HEK293T (cell line): Measurements from ENCODE around the gene AADACL4.
"Not testable (repeated sequence)": the region's sequence is repeated elsewhere in the genome, so short reads cannot be mapped to it uniquely, and the experiment has no call there.

ENCODE experiments used
- CTCF ChIA-PET: fragments of 350-600 bp; formaldehyde crosslinking; extraction: SDS; loops from one replicate; lab custom pipeline; 2021; ENCODE audit warnings: antibody characterized with exemption, inconsistent platforms; lab: Yijun Ruan, JAX
- POLR2A ChIA-PET: fragments of 350-600 bp; formaldehyde crosslinking; extraction: SDS; loops from one replicate; lab custom pipeline; 2020; ENCODE audit warnings: antibody characterized with exemption, inconsistent platforms; lab: Yijun Ruan, JAX
- DNase-seq: peaks from one replicate; pipeline ENCODE4 v3.0.0; 2012; ENCODE audit warnings: mixed read lengths; ENCODE audit errors: extremely low spot score
- ARNT ChIP-seq: fragments of 450-650 bp; IDR thresholded peaks from 2 replicates; pipeline ENCODE4 v1.6.1; 2017; ENCODE audit warnings: mild to moderate bottlenecking
- BHLHE40 ChIP-seq: fragments of 450-650 bp; IDR thresholded peaks from 2 replicates; pipeline ENCODE4 v1.6.1; 2016; ENCODE audit warnings: mild to moderate bottlenecking, moderate library complexity, borderline replicate concordance
- CTBP1 ChIP-seq: fragments of 450-650 bp; IDR thresholded peaks from 2 replicates; pipeline ENCODE4 v1.6.1; 2016; ENCODE audit warnings: borderline replicate concordance
- ELF4 ChIP-seq: fragments of 450-650 bp; IDR thresholded peaks from 2 replicates; pipeline ENCODE4 v1.6.1; 2017; ENCODE audit warnings: antibody characterized with exemption
- FOXA1 ChIP-seq: fragments of 450-650 bp; IDR thresholded peaks from 2 replicates; pipeline ENCODE4 v1.6.1; 2016; ENCODE audit warnings: mild to moderate bottlenecking
- FOXK2 ChIP-seq: fragments of 450-650 bp; IDR thresholded peaks from 2 replicates; pipeline ENCODE4 v1.6.1; 2016; ENCODE audit warnings: mild to moderate bottlenecking
- FOXM1 ChIP-seq: fragments of 450-650 bp; IDR thresholded peaks from 2 replicates; pipeline ENCODE4 v1.6.1; 2017; ENCODE audit warnings: mild to moderate bottlenecking, borderline replicate concordance
- HDGF ChIP-seq: fragments of 450-650 bp; IDR thresholded peaks from 2 replicates; pipeline ENCODE4 v1.6.1; 2017; ENCODE audit warnings: antibody characterized with exemption, borderline replicate concordance
- L3MBTL2 ChIP-seq: fragments of 450-650 bp; conservative IDR thresholded peaks from 2 replicates; pipeline ENCODE4 v1.6.1; 2016; ENCODE audit warnings: mild to moderate bottlenecking
- LEF1 ChIP-seq: fragments of 450-650 bp; IDR thresholded peaks from 2 replicates; pipeline ENCODE4 v1.6.1; 2017; ENCODE audit warnings: mild to moderate bottlenecking, borderline replicate concordance
- NFRKB ChIP-seq: fragments of 450-650 bp; IDR thresholded peaks from 2 replicates; pipeline ENCODE4 v1.6.1; 2016; ENCODE audit warnings: mild to moderate bottlenecking, moderate library complexity
- SP1 ChIP-seq: fragments of 450-650 bp; IDR thresholded peaks from 2 replicates; pipeline ENCODE4 v1.6.1; 2017
- SUZ12 ChIP-seq: fragments of 450-650 bp; IDR thresholded peaks from 2 replicates; pipeline ENCODE4 v1.6.1; 2016; ENCODE audit warnings: mild to moderate bottlenecking
- TARDBP ChIP-seq: fragments of 450-650 bp; IDR thresholded peaks from 2 replicates; pipeline ENCODE4 v1.6.1; 2016
- ZNF384 ChIP-seq: fragments of 450-650 bp; IDR thresholded peaks from 2 replicates; pipeline ENCODE4 v1.6.1; 2016
- TF ChIP-seq, protein P1 (sequence below): fragments of 450-650 bp; IDR thresholded peaks from 2 replicates; pipeline ENCODE4 v1.6.1; 2016

Gene AADACL4

DNA sequence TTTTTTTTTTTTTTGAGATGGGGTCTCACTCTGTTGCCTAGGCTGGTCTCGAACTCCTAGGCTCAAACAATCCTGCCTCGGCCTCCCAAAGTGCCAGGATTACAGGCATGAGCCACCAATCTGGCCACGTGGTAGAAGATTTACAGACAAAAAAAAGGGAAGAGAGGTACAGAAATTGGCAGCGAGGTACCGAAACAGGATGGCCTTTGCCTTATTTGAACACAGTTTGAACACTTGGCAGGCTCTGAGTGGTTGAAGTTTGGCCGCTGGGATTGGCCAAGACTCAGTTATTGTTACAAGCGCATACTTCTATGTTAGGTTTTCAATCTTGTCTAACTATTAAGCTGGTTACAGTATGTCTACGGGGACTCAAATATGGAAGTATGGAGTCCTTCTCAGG is 6.2 kb upstream of the AADACL4 start:
- TF ChIP-seq ELF4 (no peak), BHLHE40 (no peak), SUZ12 (no peak), SP1 (no peak), FOXK2 (no peak), FOXM1 (no peak)
- ChIA-PET CTCF (no interaction called here), POLR2A (no interaction called here)
- no peak for DNase-seq

DNA sequence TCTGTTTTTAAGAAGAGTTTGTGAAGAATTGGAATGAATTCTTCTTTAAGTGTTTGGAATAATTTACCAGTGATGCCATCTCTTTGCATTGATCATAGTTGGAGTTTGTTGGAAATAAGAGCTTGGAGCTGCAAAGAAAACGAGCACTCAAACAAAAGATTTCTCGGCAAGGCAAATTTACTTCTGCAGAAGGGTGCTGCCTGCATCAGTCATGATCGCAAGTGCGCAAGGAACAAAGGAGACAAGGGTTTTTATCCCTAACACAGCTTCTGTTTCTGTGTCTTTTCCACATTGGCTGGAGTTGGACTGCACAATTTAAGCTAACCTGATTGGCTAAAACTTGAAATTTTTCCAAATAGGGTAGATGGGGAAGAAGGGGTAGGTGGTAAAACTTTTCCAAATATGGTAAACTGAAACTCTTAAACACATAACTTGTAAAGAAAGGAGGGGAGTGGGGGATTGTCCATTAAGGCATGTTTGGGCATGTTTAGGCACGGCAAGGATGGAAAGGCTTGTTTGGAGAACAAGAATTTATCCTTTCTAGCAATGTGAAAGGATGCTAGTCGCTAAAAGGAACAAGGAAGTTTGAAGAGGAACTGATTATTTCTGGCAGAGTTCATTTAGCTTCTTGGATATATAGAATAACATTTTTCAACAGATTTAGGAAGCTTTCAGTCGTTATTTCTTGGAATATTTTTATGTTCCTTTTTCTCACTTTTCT is 3.5 kb upstream of the AADACL4 start:
- ChIA-PET CTCF (no interaction called here), POLR2A (no interaction called here)
- TF ChIP-seq L3MBTL2 (no peak), CTBP1 (no peak), LEF1 (no peak), ELF4 (no peak), TARDBP (no peak), BHLHE40 (no peak), SUZ12 (no peak), SP1 (no peak), ARNT (no peak), HDGF (no peak), FOXK2 (no peak), ZNF384 (no peak), FOXA1 (no peak), FOXM1 (no peak), NFRKB (no peak)
- TF ChIP-seq, protein P1, sequence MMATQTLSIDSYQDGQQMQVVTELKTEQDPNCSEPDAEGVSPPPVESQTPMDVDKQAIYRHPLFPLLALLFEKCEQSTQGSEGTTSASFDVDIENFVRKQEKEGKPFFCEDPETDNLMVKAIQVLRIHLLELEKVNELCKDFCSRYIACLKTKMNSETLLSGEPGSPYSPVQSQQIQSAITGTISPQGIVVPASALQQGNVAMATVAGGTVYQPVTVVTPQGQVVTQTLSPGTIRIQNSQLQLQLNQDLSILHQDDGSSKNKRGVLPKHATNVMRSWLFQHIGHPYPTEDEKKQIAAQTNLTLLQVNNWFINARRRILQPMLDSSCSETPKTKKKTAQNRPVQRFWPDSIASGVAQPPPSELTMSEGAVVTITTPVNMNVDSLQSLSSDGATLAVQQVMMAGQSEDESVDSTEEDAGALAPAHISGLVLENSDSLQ = no peak
- no peak for DNase-seq

DNA sequence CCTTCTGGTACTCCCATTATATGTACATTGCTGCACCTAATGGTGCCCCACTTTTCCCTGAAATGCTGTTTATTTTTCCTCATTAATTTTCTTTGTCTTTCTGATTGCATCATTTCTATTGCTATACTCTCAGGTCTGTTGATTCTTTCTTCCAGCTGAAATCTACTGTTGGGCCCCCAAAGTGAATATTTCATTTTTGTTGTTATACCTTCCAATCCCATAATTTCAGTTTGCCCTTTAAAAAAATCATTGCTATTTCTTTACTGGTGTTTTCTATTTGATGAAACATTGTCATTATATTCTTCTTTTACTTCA is 3.0 kb upstream of the AADACL4 start:
- ChIA-PET CTCF (no interaction called here), POLR2A (no interaction called here)
- DNase-seq = no peak
- TF ChIP-seq ZNF384 = no peak
- no peak for TF ChIP-seq ARNT
- no peak for TF ChIP-seq BHLHE40
- no peak for TF ChIP-seq LEF1
- TF ChIP-seq FOXK2 = no peak
- no peak for TF ChIP-seq L3MBTL2
- no peak for TF ChIP-seq CTBP1
- no peak for TF ChIP-seq TARDBP
- TF ChIP-seq, protein P1 = no peak
- TF ChIP-seq ELF4 = no peak
- no peak for TF ChIP-seq NFRKB
- TF ChIP-seq FOXA1 = no peak
- TF ChIP-seq SUZ12 = no peak

DNA sequence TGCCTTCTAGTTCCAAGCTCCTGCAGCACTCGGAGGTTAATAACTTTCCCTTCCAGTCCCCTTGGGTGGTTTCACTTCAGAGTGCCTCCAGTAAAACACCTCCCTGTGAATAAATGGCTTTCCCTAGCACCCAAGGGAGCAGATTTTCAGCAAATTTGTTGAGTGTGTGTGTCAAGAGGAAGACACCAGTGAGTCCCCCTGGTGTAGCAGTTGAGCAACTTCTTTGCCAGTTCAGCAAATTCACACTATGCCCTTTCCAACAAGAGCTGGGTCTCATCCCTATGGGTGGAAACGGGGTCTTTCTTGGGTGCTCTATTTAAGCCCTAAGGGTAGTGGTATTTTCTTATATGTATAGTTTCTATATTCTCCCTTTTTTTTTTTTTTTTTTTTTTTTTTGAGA is 806 bp upstream of the AADACL4 start:
- DNase-seq = no peak
- POLR2A ChIA-PET = no interaction called here
- TF ChIP-seq, protein P1 = no peak
- TF ChIP-seq CTBP1 = no peak
- no peak for TF ChIP-seq FOXM1
- no peak for TF ChIP-seq NFRKB
- TF ChIP-seq LEF1 = no peak
- no peak for TF ChIP-seq SUZ12
- no peak for TF ChIP-seq ZNF384
- no peak for TF ChIP-seq HDGF
- no peak for TF ChIP-seq BHLHE40
- TF ChIP-seq ELF4 = no peak
- no peak for TF ChIP-seq SP1
- TF ChIP-seq FOXK2 = no peak
- no peak for TF ChIP-seq L3MBTL2
- no peak for TF ChIP-seq TARDBP
- no peak for TF ChIP-seq FOXA1
- no peak for TF ChIP-seq ARNT
- CTCF ChIA-PET = no interaction called here

DNA sequence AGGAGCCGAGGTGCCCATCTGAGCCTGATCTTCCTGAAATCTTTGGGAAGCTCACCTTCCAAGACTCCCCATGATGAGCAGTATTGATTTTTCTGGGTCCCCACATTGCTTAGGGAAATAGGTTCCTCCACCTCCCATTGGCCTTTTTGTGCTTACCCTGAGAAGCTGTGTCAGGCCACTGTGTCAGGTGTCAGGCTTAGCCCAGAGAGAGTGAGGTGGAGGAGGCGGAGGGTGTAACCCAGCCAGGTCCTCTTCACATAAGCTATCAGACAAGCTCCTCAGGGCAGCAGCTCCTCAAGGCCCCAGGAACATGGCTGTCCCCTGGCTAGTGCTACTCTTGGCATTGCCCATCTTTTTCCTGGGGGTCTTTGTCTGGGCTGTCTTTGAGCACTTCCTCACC is 352 bp downstream of the AADACL4 start:
- POLR2A ChIA-PET = no interaction called here
- no peak for DNase-seq
- no peak for TF ChIP-seq FOXM1
- no peak for TF ChIP-seq HDGF
- no peak for TF ChIP-seq FOXA1
- TF ChIP-seq L3MBTL2 = no peak
- no peak for TF ChIP-seq ELF4
- TF ChIP-seq LEF1 = no peak
- no peak for TF ChIP-seq BHLHE40
- TF ChIP-seq ARNT = no peak
- no peak for TF ChIP-seq SP1
- TF ChIP-seq TARDBP = no peak
- TF ChIP-seq SUZ12 = no peak
- TF ChIP-seq CTBP1 = no peak
- TF ChIP-seq, protein P1 = no peak
- TF ChIP-seq ZNF384 = no peak
- TF ChIP-seq NFRKB = no peak
- TF ChIP-seq FOXK2 = no peak
- CTCF ChIA-PET = no interaction called here

DNA sequence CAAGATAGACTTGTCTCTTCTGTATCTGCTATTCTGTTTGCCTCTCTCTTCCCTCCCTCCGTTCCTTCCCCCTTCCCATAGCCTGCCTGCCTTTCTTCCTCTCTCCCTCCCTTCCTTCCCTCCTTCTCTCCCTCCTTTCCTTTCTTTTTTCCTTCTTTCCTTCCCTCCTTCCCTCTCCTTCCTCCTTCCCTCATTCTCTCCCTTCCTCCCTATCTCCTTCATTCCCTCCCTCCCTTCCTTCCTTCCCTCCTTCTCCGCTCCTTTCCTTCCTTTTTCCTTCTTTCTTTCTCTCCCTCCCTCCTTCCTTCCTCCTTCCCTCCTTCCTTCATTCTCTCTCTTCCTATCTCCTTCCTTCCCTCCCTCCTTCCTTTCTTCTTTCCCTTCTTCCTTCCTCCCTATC is 944 bp downstream of the AADACL4 start:
- no peak for DNase-seq
- ChIA-PET CTCF (no interaction called here), POLR2A (no interaction called here)
- TF ChIP-seq FOXA1 = no peak
- TF ChIP-seq HDGF = no peak
- no peak for TF ChIP-seq ARNT
- TF ChIP-seq SP1 = no peak
- no peak for TF ChIP-seq FOXM1
- no peak for TF ChIP-seq NFRKB
- TF ChIP-seq, protein P1 = no peak
- TF ChIP-seq BHLHE40 = no peak
- no peak for TF ChIP-seq CTBP1
- no peak for TF ChIP-seq SUZ12
- TF ChIP-seq ELF4 = no peak
- TF ChIP-seq FOXK2 = no peak
- no peak for TF ChIP-seq LEF1
- no peak for TF ChIP-seq ZNF384
- no peak for TF ChIP-seq L3MBTL2
- TF ChIP-seq TARDBP = no peak

DNA sequence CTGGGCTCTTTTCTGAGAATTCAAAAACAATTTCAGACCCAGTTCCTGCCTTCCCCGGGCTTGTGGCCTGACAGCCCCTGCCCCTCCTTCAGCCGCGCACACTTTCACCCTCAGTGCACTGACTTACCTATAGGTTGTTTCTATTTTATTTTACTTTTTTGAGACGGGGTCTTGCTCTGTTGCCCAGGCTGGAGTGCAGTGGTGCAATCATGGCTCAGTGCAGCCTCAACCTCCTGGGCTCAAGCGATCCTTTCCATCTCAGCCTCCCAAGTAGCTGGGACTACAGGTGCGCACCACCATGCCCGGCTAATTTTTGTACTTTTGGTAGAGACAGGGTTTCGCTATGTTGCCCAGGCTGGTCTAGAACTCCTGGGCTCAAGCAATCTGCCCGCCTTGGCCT is 1.5 kb downstream of the AADACL4 start:
- CTCF ChIA-PET = interaction anchor here (0.6 kb wide), 1 partner anchor 269 kb away, joined by 3 read pairs; no protein-coding TSS in a partner anchor
- POLR2A ChIA-PET, DNase-seq: not testable (repeated sequence)
